Neural cell (in vitro differentiated cells): ENCODE measurements around the gene AOAH.
"Not testable (repeated sequence)": the region's sequence is repeated elsewhere in the genome, so short reads cannot be mapped to it uniquely, and the experiment has no call there.

Experiments
- EP300 ChIP-seq: fragments of 450-650 bp; conservative IDR thresholded peaks from 2 replicates; pipeline ENCODE4 v1.6.1; 2014; ENCODE audit warnings: antibody characterized with exemption, mild to moderate bottlenecking, moderate library complexity; ENCODE audit not compliant: poor library complexity, severe bottlenecking
- POLR2AphosphoS5 ChIP-seq: IDR thresholded peaks from 2 replicates; pipeline ENCODE4 v1.6.1; 2012
- RAD21 ChIP-seq: fragments of 450-650 bp; conservative IDR thresholded peaks from 2 replicates; pipeline ENCODE4 v1.6.1; 2014; ENCODE audit warnings: antibody characterized with exemption, mild to moderate bottlenecking, moderate library complexity
- TF ChIP-seq, protein P1 (sequence below): fragments of 450-650 bp; IDR thresholded peaks from 2 replicates; pipeline ENCODE4 v1.5.1; 2014; ENCODE audit warnings: antibody characterized with exemption, mild to moderate bottlenecking, moderate library complexity; ENCODE audit not compliant: poor library complexity, severe bottlenecking
- TF ChIP-seq, protein P2 (sequence below): IDR thresholded peaks from 2 replicates; pipeline ENCODE4 v1.6.1; 2012; ENCODE audit warnings: borderline replicate concordance

DNA sequence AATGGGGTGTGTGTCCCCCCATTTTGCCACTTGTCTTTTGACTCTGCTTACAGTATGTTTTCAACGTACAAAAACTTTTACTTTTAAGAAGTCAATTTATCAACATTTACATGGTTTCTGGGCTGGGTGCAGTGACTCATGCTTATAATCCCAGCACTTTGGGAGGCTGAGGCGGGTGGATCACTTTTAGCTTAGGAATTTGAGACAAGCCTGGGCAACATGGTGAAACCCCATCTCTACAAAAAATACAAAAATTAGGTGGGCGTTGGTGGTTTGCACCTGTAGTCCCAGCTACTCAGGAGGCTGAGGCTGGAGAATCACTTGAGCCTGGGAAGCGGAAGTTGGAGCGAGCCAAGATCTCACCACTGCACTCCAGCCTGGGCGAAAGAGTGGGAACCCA, 227.1 kb downstream of the AOAH start:
- TF ChIP-seq POLR2AphosphoS5, RAD21, EP300: not testable (repeated sequence)
- TF ChIP-seq, protein P1, sequence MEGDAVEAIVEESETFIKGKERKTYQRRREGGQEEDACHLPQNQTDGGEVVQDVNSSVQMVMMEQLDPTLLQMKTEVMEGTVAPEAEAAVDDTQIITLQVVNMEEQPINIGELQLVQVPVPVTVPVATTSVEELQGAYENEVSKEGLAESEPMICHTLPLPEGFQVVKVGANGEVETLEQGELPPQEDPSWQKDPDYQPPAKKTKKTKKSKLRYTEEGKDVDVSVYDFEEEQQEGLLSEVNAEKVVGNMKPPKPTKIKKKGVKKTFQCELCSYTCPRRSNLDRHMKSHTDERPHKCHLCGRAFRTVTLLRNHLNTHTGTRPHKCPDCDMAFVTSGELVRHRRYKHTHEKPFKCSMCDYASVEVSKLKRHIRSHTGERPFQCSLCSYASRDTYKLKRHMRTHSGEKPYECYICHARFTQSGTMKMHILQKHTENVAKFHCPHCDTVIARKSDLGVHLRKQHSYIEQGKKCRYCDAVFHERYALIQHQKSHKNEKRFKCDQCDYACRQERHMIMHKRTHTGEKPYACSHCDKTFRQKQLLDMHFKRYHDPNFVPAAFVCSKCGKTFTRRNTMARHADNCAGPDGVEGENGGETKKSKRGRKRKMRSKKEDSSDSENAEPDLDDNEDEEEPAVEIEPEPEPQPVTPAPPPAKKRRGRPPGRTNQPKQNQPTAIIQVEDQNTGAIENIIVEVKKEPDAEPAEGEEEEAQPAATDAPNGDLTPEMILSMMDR = not testable (repeated sequence)
- TF ChIP-seq, protein P2, sequence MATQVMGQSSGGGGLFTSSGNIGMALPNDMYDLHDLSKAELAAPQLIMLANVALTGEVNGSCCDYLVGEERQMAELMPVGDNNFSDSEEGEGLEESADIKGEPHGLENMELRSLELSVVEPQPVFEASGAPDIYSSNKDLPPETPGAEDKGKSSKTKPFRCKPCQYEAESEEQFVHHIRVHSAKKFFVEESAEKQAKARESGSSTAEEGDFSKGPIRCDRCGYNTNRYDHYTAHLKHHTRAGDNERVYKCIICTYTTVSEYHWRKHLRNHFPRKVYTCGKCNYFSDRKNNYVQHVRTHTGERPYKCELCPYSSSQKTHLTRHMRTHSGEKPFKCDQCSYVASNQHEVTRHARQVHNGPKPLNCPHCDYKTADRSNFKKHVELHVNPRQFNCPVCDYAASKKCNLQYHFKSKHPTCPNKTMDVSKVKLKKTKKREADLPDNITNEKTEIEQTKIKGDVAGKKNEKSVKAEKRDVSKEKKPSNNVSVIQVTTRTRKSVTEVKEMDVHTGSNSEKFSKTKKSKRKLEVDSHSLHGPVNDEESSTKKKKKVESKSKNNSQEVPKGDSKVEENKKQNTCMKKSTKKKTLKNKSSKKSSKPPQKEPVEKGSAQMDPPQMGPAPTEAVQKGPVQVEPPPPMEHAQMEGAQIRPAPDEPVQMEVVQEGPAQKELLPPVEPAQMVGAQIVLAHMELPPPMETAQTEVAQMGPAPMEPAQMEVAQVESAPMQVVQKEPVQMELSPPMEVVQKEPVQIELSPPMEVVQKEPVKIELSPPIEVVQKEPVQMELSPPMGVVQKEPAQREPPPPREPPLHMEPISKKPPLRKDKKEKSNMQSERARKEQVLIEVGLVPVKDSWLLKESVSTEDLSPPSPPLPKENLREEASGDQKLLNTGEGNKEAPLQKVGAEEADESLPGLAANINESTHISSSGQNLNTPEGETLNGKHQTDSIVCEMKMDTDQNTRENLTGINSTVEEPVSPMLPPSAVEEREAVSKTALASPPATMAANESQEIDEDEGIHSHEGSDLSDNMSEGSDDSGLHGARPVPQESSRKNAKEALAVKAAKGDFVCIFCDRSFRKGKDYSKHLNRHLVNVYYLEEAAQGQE = not testable (repeated sequence)
